ENCODE measurements around the gene TBC1D22A. TPM values are rescaled to one million over a fixed set of nuclear protein-coding genes. Genes with fewer than 3 reads are reported as not detected.

Gene TBC1D22A
- total RNA-seq, 2 experiments from 2014 or later: 22.3 to 43.9 TPM

- TF ChIP-seq EZH2phosphoT487 (IDR thresholded peaks at IDR 0.05; ENCODE audit: borderline replicate concordance, low read depth, low read length) (no peak), CTCF (conservative IDR thresholded peaks at IDR 0.05; ENCODE audit: low read length) (no peak)
- DNase-seq (ENCODE audit: low spot score): no peak
- no peak overlapping the region for H3K27ac ChIP-seq (ENCODE audit: low read depth, low read length, poor library complexity, severe bottlenecking)
- peaks cover 11% of the 10 kb centered on the region; the same call in 1 of the 2 replicates for H3K79me2 ChIP-seq (ENCODE audit: insufficient read depth, low read depth, low read length)
- no peaks in the 10 kb centered on the region; the same call in 1 of the 2 replicates for H4K20me1 ChIP-seq (ENCODE audit: insufficient read depth, low read length)
- intact Hi-C loops (cut with micrococcal nuclease; ENCODE audit: unreplicated experiment): no loop called here
- H3K9me2 ChIP-seq (ENCODE audit: insufficient read depth, low read length): no peaks in the 10 kb centered on the region
- H3K9me3 ChIP-seq (ENCODE audit: low read length): no peaks in the 10 kb centered on the region
- H3K4me2 ChIP-seq (ENCODE audit: low read length): no peak overlapping the region
- ChIA-PET CTCF (ENCODE audit: unreplicated experiment) (no interaction called here), POLR2A (no interaction called here)
- H3K4me3 ChIP-seq (ENCODE audit: low read depth, low read length, poor library complexity, severe bottlenecking): no peak overlapping the region
- peaks cover 32% of the 10 kb centered on the region; the same call in 1 of the 2 replicates for H3K36me3 ChIP-seq (ENCODE audit: insufficient read depth, low read length)
- H2AFZ ChIP-seq (ENCODE audit: low read length): no peak overlapping the region
- BruUV-seq (replicated peaks): no TSS peak
- no peaks in the 10 kb centered on the region for H3K4me1 ChIP-seq (ENCODE audit: insufficient read depth, low read length, poor library complexity, severe bottlenecking)
Observed at GRCh38 chr22:46823654-46824053, 61.2 kb downstream of the TBC1D22A start.

GRCh38 chr22:46824344-46824909 is 62.0 kb downstream of the TBC1D22A start:
- ChIA-PET CTCF (ENCODE audit: unreplicated experiment) (no interaction called here), POLR2A (no interaction called here)
- Histone ChIP-seq H3K4me3 (ENCODE audit: low read depth, low read length, poor library complexity, severe bottlenecking) (no peak overlapping the region), H3K9me3 (ENCODE audit: low read length) (no peaks in the 10 kb centered on the region), H3K9me2 (ENCODE audit: insufficient read depth, low read length) (no peaks in the 10 kb centered on the region), H2AFZ (ENCODE audit: low read length) (no peak overlapping the region), H3K4me2 (ENCODE audit: low read length) (no peak overlapping the region), H3K4me1 (ENCODE audit: insufficient read depth, low read length, poor library complexity, severe bottlenecking) (no peaks in the 10 kb centered on the region), H3K36me3 (ENCODE audit: insufficient read depth, low read length) (peaks cover 38% of the 10 kb centered on the region), H3K79me2 (ENCODE audit: insufficient read depth, low read depth, low read length) (peaks cover 11% of the 10 kb centered on the region; the same call in 1 of the 2 replicates), H3K27ac (ENCODE audit: low read depth, low read length, poor library complexity, severe bottlenecking) (no peak overlapping the region), H4K20me1 (ENCODE audit: insufficient read depth, low read length) (no peaks in the 10 kb centered on the region; the same call in 1 of the 2 replicates)
- BruUV-seq (replicated peaks): no TSS peak
- no peak for DNase-seq (ENCODE audit: low spot score)
- intact Hi-C loops (cut with micrococcal nuclease; ENCODE audit: unreplicated experiment): no loop called here
- TF ChIP-seq CTCF (conservative IDR thresholded peaks at IDR 0.05; ENCODE audit: low read length) (no peak), EZH2phosphoT487 (IDR thresholded peaks at IDR 0.05; ENCODE audit: borderline replicate concordance, low read depth, low read length) (no peak)

GRCh38 chr22:46824980-46825544 is 62.6 kb downstream of the TBC1D22A start:
- CTCF ChIA-PET (ENCODE audit: unreplicated experiment): no interaction called here
- no peaks in the 10 kb centered on the region; the same call in 1 of the 2 replicates for H4K20me1 ChIP-seq (ENCODE audit: insufficient read depth, low read length)

More at GRCh38 chr22:46824980-46825544, 62.6 kb downstream of the TBC1D22A start:
- TF ChIP-seq CTCF (conservative IDR thresholded peaks at IDR 0.05; ENCODE audit: low read length): no peak
- no peak for TF ChIP-seq EZH2phosphoT487 (IDR thresholded peaks at IDR 0.05; ENCODE audit: borderline replicate concordance, low read depth, low read length)
- peaks cover 45% of the 10 kb centered on the region for H3K36me3 ChIP-seq (ENCODE audit: insufficient read depth, low read length)
- POLR2A ChIA-PET: no interaction called here
- no peak for DNase-seq (ENCODE audit: low spot score)
- H3K27ac ChIP-seq (ENCODE audit: low read depth, low read length, poor library complexity, severe bottlenecking): no peak overlapping the region
- intact Hi-C loops (cut with micrococcal nuclease; ENCODE audit: unreplicated experiment): no loop called here
- H3K9me3 ChIP-seq (ENCODE audit: low read length): no peaks in the 10 kb centered on the region
- no peak overlapping the region for H3K4me3 ChIP-seq (ENCODE audit: low read depth, low read length, poor library complexity, severe bottlenecking)
- no peak overlapping the region for H2AFZ ChIP-seq (ENCODE audit: low read length)
- BruUV-seq (replicated peaks): no TSS peak
- no peak overlapping the region for H3K4me2 ChIP-seq (ENCODE audit: low read length)
- no peaks in the 10 kb centered on the region for H3K4me1 ChIP-seq (ENCODE audit: insufficient read depth, low read length, poor library complexity, severe bottlenecking)
- peaks cover 7% of the 10 kb centered on the region; the same call in 1 of the 2 replicates for H3K79me2 ChIP-seq (ENCODE audit: insufficient read depth, low read depth, low read length)
- H3K9me2 ChIP-seq (ENCODE audit: insufficient read depth, low read length): no peaks in the 10 kb centered on the region

Measured in OCI-LY7 (cell line).